Activated T-cell treated with anti-CD3 and anti-CD28 coated beads for 24 hours (primary cell): ENCODE measurements around the gene RBM47.
"Not testable (repeated sequence)": the region's sequence is repeated elsewhere in the genome, so short reads cannot be mapped to it uniquely, and the experiment has no call there.

Source experiments
- DNase-seq: peaks from one replicate; pipeline ENCODE4 v3.0.0-alpha.2; 2020; ENCODE audit warnings: low read depth

The RBM47 gene

DNA sequence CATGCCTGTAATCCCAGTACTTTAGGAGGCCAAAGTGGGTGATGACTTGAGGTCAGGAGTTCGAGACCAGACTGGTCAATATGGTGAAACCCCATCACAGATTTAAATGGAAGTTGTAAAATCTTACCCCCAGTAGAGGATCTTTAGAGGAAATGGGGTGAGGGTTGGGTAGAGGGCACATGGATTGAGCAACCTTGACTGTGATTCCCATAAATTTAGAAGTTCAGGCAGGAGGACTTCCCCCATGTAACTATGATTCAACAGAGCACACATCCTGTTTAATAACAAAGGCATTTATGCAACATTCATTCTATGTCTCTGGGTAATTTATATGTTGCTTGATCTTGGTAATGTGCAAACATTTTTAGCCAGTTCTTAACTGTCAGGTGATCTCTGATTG lies 143.1 kb downstream of the RBM47 start:
- no peak for DNase-seq

DNA sequence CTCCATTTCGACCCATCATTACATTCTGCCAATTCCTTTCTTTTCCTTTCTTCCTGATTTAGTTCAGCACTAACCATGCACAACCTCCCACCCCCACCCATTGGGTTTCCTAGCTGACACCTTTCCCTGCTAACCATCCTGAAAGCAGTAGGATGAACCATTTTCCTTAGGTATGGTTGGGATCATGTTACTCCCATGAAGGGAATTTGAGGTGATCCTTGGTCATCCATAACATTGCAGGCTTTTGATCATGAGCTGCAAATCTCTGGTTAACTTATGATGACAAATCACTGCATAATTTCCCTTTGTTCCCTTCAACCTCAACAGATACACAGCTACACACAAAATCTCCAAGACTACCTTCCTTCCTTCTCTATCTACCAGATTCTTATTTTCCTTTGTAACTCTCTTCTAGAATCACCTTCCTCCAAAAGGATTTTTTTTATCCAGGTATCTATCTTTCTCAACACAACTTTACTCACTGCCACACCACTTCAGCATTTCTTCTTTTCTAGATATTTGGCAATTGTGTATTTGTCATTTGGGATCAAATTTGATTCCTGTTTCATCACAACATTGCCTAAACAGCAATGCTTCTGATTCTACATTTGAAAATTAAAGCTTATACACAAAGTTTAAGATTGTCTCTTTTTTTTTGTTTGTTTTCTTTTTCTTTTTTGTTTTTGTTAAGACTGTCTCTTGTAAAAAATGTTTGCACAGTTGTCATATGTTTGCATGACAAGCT lies 145.1 kb downstream of the RBM47 start:
- DNase-seq, result no peak

DNA sequence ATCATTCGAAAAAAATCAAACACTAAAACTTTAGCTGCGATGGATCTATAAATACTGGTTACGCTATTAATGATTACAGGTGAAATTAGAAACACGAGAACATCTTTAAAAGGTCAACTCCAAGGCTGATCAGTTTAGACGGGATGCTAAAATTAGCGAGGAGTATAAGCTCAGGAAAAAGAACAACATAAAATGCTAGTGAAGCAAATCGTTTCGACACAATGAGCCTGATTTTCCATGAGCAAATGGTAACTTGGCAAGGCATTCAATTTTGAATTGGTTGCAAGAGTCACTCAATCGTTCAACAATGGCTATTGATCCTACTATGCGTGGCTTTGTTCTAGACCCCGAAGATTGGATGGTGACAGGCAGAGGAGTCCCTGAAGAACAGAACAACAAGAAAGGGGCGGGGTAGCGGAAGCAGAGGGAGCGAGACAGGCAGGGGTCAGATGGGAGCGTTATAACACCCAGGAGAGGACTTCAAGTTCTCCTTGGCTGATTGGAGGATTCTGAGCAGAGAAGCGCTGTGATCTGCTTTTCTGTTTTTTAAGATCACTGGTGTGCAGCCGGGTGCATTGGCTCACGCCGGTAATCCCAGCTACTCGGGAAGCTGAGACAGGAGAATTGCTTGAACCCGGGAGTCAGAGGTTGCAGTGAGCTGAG lies 146.5 kb downstream of the RBM47 start:
- DNase-seq, result no peak

DNA sequence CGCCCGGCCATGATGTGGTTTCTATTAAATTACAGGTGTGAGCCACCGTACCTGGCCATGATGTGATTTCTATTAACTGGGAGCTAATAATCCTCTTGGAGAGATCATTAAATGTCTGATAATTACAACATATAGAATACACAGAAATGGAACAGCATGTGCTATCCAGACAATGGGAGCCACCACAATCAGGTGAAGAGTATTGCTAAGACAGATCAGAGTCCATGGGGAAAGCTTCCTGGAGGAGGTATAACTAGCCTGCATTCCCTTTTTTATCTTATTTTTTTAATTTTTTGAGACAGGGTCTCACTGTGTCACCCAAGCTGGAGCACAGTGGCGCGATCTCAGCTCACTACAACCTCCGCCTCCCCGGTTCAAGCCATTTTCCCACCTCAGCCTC lies 147.7 kb downstream of the RBM47 start:
- no peak for DNase-seq

DNA sequence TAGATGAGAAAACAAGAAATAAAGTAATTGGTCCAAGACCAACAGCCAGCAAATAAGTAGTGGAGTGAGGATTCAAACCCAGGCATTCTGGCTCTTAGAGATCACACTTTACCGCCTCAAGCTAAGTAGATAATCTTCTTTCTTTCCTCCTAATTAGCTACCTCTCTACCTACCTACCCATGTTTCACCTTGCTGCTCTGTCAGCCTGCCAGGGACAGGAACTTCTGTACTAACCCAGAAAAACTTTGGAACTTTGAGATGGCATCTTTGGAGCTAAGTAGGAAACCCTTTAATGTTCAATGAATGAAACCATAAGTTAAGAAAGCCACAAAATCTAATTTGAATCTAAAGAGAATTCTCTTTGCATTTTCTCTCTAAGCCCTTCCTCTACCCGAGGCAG lies 149.4 kb downstream of the RBM47 start:
- DNase-seq, result no peak

- no peak for DNase-seq
These were observed 150.3 kb downstream of the RBM47 start for GRCh38 chr4:40479378-40479777.

- DNase-seq, result no peak
These were observed 154.1 kb downstream of the RBM47 start for GRCh38 chr4:40475609-40476008.

- no peak for DNase-seq
These were observed 155.9 kb downstream of the RBM47 start for GRCh38 chr4:40473578-40474388.

GRCh38 chr4:40471923-40472322 lies 157.7 kb downstream of the RBM47 start:
- no peak for DNase-seq

- DNase-seq, result no peak
These were observed 162.9 kb downstream of the RBM47 start for GRCh38 chr4:40466789-40467188.

GRCh38 chr4:40462326-40462725 lies 167.3 kb downstream of the RBM47 start:
- DNase-seq, result no peak

DNA sequence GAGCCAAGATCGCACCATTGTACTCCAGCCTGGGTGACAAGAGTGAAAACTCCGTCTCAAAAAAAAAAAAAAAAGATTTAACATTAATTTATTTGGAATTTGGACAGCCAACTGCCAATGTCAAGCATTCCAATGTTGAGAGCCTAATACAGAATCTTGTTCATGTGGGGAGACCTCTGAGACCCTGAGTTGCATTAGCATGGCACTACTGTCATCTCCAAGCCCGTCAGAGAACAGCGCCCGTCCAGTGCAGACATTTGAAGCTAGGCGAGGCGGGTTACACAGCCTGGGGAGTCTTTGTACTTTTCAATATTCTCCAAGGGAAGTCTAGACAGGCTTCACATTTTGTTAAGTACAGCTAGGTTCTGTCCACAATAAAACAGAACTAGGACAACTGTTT lies 167.8 kb downstream of the RBM47 start:
- no peak for DNase-seq

DNA sequence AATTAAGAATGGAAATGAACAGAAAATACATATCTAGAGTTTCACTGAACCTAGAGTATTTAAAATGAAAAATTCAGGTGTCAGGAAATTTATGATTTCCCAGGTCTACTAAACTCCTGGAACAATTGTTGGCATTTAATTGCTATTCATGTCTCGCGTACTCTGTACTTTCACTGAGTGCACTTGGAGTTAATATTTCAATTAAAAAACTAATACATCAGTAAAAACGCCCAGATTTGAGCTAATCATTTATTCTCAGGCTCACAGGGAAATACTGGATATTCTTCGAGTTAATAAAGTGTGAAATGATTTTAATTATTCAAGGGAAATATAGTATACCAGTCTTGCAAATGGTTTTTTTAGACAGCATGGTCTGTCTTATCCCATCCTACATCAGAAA lies 168.6 kb downstream of the RBM47 start:
- DNase-seq, result no peak

DNA sequence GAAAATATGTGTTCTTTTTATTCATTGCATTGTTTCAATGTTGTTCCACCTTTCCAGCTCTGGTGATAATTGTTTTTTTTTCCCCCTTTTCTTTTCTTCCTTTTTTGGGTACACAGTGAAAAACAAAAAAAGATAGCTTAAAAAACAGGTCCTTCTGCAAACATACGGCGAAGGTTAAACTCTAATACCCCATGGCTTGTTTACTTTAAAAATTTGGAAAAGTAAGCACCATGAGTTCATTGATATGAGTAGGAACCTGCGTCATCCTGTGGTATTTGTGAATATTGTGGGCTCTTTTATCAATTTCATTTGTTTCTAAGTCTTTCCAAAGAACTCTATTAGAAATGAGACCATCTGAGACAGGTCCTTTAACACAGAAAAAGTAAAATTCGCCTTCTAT lies 171.0 kb downstream of the RBM47 start:
- no peak for DNase-seq

- no peak for DNase-seq
These were observed 171.6 kb downstream of the RBM47 start for GRCh38 chr4:40458109-40458508.

DNA sequence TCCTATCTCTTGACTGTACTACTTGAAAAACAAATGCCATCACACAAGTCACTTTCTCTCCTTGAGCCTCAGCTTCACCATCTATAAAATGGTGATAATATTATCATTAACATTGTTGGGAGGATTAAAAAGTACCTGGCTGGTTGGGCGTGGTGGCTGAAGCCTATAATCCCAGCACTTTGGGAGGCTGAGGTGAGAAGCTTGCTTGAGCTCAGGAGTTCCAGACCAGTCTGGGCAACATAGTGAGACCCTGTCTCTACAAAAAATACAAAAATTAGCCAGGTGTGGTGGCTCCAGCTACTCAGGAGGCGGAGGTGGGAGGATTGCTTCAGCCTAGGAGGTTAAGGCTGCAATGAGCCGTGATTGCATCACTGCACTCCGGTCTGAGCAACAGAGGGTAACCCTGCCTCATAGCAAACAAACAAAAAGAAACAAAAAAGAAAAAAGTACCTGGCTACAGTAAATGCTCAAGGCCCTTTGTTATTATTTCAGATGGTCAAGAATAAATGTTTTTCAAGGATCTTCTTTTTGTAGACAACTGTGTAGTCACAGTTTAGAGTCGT lies 174.2 kb downstream of the RBM47 start:
- no peak for DNase-seq

DNA sequence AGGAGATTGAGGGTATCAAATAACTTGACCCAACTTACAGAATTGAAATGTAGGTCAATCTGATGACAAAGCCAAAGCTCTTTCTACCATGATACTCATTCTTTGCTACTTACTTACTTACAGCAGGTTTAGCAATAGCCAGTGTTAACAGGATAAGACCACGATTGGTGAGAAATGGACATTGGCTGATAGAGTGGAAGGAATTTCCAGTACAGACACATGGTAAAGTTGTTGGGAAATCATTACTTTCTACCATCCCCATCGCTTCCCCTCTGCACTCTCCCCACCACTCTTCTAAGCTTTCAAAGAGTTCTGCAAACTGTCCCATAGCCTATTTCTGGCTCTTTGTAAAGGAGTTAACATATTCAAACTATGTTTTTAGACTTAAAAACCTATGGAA lies 174.8 kb downstream of the RBM47 start:
- DNase-seq, result no peak

DNA sequence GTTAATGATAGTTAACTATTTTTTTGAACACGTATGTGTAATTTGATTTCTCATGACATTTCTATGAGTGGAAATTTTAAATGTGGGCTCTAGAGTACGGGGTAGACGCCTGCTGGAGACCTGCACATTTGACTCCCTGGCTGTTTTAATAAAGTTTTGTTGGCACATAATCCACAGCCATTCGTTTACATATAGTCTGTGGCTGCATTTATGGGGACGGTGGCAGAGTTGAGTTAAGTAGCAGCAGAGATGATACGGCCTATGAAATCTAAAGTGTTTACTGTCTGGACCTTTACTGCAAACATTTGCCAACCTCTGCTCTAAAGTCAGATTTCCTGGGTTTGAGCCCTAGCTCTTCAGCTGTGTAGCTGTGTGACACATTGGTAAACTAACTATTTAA lies 175.8 kb downstream of the RBM47 start:
- no peak for DNase-seq

GRCh38 chr4:40448875-40449274 lies 180.8 kb downstream of the RBM47 start:
- DNase-seq, result no peak

- no peak for DNase-seq
These were observed 182.8 kb downstream of the RBM47 start for GRCh38 chr4:40446839-40447238.

DNA sequence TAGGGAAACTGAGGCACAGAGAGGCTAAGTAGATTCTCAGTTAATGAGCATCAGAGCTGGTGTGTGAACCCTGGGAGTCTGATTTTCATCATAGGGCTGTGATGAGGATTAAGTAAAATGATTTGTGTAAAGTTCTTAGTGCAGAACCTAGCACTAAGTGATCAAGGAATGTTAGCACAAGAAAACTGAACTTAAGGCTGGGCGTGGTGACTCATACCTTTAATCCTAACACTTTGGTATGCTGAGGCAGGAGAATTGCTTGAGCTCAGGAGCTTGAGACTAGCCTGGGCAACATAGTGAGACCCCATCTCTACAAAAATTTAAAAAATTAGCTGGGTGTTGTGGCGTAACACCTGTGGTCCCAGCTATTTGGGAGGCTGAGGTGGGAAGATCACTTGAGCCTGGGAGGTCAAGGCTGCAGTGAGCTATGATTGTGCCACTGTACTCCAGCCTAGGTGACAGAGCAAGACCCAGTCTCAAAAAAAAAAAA lies 183.4 kb downstream of the RBM47 start:
- not testable (repeated sequence) for DNase-seq

- no peak for DNase-seq
These were observed 184.0 kb downstream of the RBM47 start for GRCh38 chr4:40445671-40446070.

- DNase-seq, result no peak
These were observed 188.2 kb downstream of the RBM47 start for GRCh38 chr4:40441430-40441829.
